ENCODE results near the gene HIBADH. TPM values are rescaled to one million over a fixed set of nuclear protein-coding genes. Genes with fewer than 3 reads are reported as not detected.

Gene HIBADH
- total RNA-seq, 1 experiment from 2014 or later, result 23.2 TPM

DNA sequence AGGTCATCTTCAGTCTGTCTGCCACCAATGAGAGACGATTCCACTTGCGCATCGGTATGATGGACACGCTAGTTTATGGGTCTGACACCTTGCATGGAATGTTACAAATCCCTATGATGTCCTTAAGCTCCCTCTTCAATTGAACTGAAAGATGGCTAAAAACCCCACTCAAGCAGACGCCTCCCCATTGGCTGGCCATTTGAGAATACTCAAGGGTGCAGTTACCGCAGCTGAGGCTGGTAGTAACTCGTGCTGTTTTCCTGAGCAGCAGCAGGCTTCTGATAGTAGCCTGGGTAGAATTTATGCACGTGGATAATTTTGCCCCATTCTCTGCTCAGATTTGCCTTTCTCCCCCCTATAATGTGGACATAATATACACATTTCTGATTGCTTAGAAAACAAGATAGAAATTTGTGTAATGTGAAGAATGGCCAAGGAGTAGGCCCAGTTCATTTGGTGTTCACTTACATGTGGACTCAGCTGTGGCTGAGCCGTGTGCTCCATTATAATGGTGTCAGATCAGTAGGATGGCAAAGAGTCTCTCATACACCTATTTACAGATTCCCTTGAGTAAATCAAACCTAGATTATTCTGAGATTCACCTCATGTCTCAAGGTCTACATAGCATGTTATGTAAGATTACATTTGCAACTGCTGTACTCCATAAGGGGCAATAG, 142.8 kb downstream of the HIBADH start:
- Histone ChIP-seq H2BK12ac (ENCODE audit: insufficient read length, low read depth, low read length) (no peak overlapping the region), H3K9me3 (ENCODE audit: control insufficient read depth, low read depth, low read length) (no peaks in the 10 kb centered on the region), H3K23me2 (ENCODE audit: insufficient read length, low read depth, low read length, poor library complexity, severe bottlenecking) (no peaks in the 10 kb centered on the region), H2BK20ac (ENCODE audit: low read depth, low read length, poor library complexity, severe bottlenecking) (no peak overlapping the region), H3K4me2 (ENCODE audit: insufficient read depth, insufficient read length, low read length) (no peak overlapping the region), H3K23ac (ENCODE audit: insufficient read length, low read depth, low read length) (no peak overlapping the region), H2BK15ac (ENCODE audit: low read depth, low read length) (no peak overlapping the region), H2BK5ac (ENCODE audit: insufficient read length, low read length) (no peak overlapping the region), H3K27ac (ENCODE audit: insufficient read length, low read depth, low read length) (no peak overlapping the region), H2AK5ac (ENCODE audit: insufficient read length, low read length) (no peak overlapping the region), H3K18ac (ENCODE audit: insufficient read length, low read depth, low read length) (no peak overlapping the region), H3K14ac (ENCODE audit: insufficient read depth, low read length) (no peak overlapping the region), H4K8ac (replicated peaks; ENCODE audit: insufficient read length, low read depth, low read length) (no peak overlapping the region), H4K20me1 (ENCODE audit: control insufficient read depth, insufficient read depth, insufficient read length) (peaks cover 3% of the 10 kb centered on the region), H3K4me1 (ENCODE audit: insufficient read depth, low read length) (no peaks in the 10 kb centered on the region), H3K4ac (ENCODE audit: low read depth, low read length) (no peak overlapping the region), H3K27me3 (ENCODE audit: insufficient read depth, low read length) (no peaks in the 10 kb centered on the region), H3K79me1 (ENCODE audit: insufficient read depth, low read depth, low read length, poor library complexity, severe bottlenecking) (no peaks in the 10 kb centered on the region), H3K56ac (ENCODE audit: insufficient read length, low read depth, low read length) (no peak overlapping the region), H2BK120ac (ENCODE audit: low read depth, low read length, poor library complexity, severe bottlenecking) (no peak overlapping the region), H3K9ac (ENCODE audit: extremely low read depth, insufficient read length, low read length) (no peak overlapping the region), H3K79me2 (ENCODE audit: insufficient read depth, low read length) (no peaks in the 10 kb centered on the region), H4K91ac (ENCODE audit: insufficient read length, low read depth, low read length) (no peak overlapping the region), H2AFZ (ENCODE audit: low read length) (no peak overlapping the region), H4K5ac (ENCODE audit: insufficient read length, low read depth, low read length) (no peak overlapping the region), H3T11ph (ENCODE audit: low read length) (no peak overlapping the region)
- H3K27ac Mint-ChIP-seq, result no peak overlapping the region
- no peak for DNase-seq
- TF ChIP-seq, protein P1, sequence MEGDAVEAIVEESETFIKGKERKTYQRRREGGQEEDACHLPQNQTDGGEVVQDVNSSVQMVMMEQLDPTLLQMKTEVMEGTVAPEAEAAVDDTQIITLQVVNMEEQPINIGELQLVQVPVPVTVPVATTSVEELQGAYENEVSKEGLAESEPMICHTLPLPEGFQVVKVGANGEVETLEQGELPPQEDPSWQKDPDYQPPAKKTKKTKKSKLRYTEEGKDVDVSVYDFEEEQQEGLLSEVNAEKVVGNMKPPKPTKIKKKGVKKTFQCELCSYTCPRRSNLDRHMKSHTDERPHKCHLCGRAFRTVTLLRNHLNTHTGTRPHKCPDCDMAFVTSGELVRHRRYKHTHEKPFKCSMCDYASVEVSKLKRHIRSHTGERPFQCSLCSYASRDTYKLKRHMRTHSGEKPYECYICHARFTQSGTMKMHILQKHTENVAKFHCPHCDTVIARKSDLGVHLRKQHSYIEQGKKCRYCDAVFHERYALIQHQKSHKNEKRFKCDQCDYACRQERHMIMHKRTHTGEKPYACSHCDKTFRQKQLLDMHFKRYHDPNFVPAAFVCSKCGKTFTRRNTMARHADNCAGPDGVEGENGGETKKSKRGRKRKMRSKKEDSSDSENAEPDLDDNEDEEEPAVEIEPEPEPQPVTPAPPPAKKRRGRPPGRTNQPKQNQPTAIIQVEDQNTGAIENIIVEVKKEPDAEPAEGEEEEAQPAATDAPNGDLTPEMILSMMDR (conservative IDR thresholded peaks at IDR 0.05), result no peak
- WGBS (ENCODE audit: extremely low coverage, insufficient read length, low lambda C conversion rate), result no CpG with 5 or more reads among the region's 9 CpGs
- H3K4me3 Mint-ChIP-seq, result no peak overlapping the region
- no peaks in the 10 kb centered on the region for H3K9me3 Mint-ChIP-seq
- peaks cover 21 to 26% of the 10 kb centered on the region in 2 experiments for H3K4me1 Mint-ChIP-seq
- peaks cover 3 to 6% (median 5%) of the 10 kb centered on the region in 3 experiments for H3K36me3 Mint-ChIP-seq (ENCODE audit: insufficient read depth in 1 of 3, low read depth in 3 of 3)
- peaks cover 40% of the 10 kb centered on the region for H3K27me3 Mint-ChIP-seq (ENCODE audit: low read depth)

Data from H9 (cell line).